ENCODE results near the gene PROSER2. TPM values are rescaled to one million over a fixed set of nuclear protein-coding genes. Genes with fewer than 3 reads are reported as not detected.
"Not testable (repeated sequence)": the region's sequence is repeated elsewhere in the genome, so short reads cannot be mapped to it uniquely, and the experiment has no call there.

Gene PROSER2
- total RNA-seq, 1 experiment from 2014 or later: 19.5 TPM

GRCh38 chr10:11885437-11886137 is 62.4 kb downstream of the PROSER2 start:
- BruUV-seq (replicated peaks): no TSS peak
- H3K27ac Mint-ChIP-seq (ENCODE audit: unreplicated experiment): no peak overlapping the region

GRCh38 chr10:11886138-11886474 is 63.0 kb downstream of the PROSER2 start:
- BruUV-seq (replicated peaks): no TSS peak
- no peaks in the 10 kb centered on the region for H3K9me3 Mint-ChIP-seq (ENCODE audit: low read depth, unreplicated experiment)
- no peak for DNase-seq
- H3K27me3 Mint-ChIP-seq (ENCODE audit: unreplicated experiment): no peaks in the 10 kb centered on the region
- TF ChIP-seq, protein P1, sequence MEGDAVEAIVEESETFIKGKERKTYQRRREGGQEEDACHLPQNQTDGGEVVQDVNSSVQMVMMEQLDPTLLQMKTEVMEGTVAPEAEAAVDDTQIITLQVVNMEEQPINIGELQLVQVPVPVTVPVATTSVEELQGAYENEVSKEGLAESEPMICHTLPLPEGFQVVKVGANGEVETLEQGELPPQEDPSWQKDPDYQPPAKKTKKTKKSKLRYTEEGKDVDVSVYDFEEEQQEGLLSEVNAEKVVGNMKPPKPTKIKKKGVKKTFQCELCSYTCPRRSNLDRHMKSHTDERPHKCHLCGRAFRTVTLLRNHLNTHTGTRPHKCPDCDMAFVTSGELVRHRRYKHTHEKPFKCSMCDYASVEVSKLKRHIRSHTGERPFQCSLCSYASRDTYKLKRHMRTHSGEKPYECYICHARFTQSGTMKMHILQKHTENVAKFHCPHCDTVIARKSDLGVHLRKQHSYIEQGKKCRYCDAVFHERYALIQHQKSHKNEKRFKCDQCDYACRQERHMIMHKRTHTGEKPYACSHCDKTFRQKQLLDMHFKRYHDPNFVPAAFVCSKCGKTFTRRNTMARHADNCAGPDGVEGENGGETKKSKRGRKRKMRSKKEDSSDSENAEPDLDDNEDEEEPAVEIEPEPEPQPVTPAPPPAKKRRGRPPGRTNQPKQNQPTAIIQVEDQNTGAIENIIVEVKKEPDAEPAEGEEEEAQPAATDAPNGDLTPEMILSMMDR (IDR thresholded peaks at IDR 0.05; ENCODE audit: unreplicated experiment): no peak
- H3K4me1 Mint-ChIP-seq (ENCODE audit: low read depth, unreplicated experiment): peaks cover 19% of the 10 kb centered on the region
- H3K36me3 Mint-ChIP-seq (ENCODE audit: insufficient read depth, unreplicated experiment): no peaks in the 10 kb centered on the region
- H3K27ac Mint-ChIP-seq (ENCODE audit: unreplicated experiment): no peak overlapping the region
- H3K4me3 Mint-ChIP-seq (ENCODE audit: low read depth, unreplicated experiment): no peak overlapping the region
- CTCF ChIA-PET: interaction anchor here (0.6 to 2.5 kb wide), 3 partner anchors 10 to 156 kb away, joined by 3 to 7 read pairs (median 5); partner anchors contain the start of gene UPF2
- intact Hi-C loops (cut with micrococcal nuclease; ENCODE audit: unreplicated experiment): no loop called here

More at GRCh38 chr10:11885437-11886137, 62.4 kb downstream of the PROSER2 start:
- TF ChIP-seq, protein P1 (IDR thresholded peaks at IDR 0.05; ENCODE audit: unreplicated experiment): no peak
- intact Hi-C loops (cut with micrococcal nuclease; ENCODE audit: unreplicated experiment): no loop called here
- no peaks in the 10 kb centered on the region for H3K9me3 Mint-ChIP-seq (ENCODE audit: low read depth, unreplicated experiment)
- H3K4me1 Mint-ChIP-seq (ENCODE audit: low read depth, unreplicated experiment): peaks cover 19% of the 10 kb centered on the region
- H3K36me3 Mint-ChIP-seq (ENCODE audit: insufficient read depth, unreplicated experiment): peaks cover 4% of the 10 kb centered on the region
- H3K27me3 Mint-ChIP-seq (ENCODE audit: unreplicated experiment): no peaks in the 10 kb centered on the region
- no peak for DNase-seq
- CTCF ChIA-PET: interaction anchor here (0.6 to 2.5 kb wide), 5 partner anchors 10 to 156 kb away, joined by 3 to 7 read pairs (median 5); partner anchors contain the start of gene UPF2
- H3K4me3 Mint-ChIP-seq (ENCODE audit: low read depth, unreplicated experiment): no peak overlapping the region

GRCh38 chr10:11886851-11887250 is 63.7 kb downstream of the PROSER2 start:
- no peaks in the 10 kb centered on the region for H3K36me3 Mint-ChIP-seq (ENCODE audit: insufficient read depth, unreplicated experiment)

DNA sequence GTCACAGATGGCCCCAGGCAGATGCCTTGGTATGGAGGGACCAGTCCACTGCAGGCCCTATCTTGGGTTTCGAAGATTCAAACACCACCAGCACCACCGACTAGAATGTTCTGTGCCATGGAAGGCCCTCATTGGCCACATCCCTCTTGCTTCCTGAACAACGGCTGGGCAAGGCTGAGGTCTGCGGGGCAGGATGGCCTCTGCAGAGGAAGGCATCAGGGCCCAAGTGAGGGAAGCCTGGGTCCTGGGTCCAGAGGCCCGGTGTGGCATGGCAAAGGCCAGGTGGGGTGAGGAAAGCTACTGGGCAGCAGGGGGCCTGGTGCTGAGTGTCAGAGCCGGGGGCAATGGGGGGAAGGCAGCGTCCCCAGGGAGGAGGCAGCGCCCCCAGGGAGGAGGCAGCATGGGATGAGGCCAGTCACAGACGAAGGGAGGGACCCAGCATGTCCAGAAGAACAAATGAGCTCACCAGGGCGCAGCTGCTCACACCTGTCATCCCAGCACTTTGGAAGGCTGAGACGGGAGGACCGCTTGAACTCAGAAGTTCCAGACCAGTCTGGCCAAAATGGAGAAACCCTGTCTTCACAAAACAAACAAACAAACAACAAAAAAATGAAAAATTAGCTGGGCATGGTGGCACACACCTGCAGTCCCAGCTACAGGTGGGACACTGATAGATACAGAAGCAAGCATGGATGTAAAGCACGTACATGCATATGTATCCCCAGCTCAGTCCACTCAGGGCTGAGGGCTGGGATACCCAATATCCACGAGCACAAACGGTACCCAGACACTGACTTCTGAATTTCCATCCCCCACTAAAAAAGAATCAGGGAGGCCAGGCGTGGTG is 64.4 kb downstream of the PROSER2 start:
- Mint-ChIP-seq H3K27me3 (ENCODE audit: unreplicated experiment) (no peaks in the 10 kb centered on the region), H3K27ac (ENCODE audit: unreplicated experiment) (no peak overlapping the region), H3K36me3 (ENCODE audit: insufficient read depth, unreplicated experiment) (no peaks in the 10 kb centered on the region), H3K4me3 (ENCODE audit: low read depth, unreplicated experiment) (no peak overlapping the region), H3K4me1 (ENCODE audit: low read depth, unreplicated experiment) (peaks cover 4% of the 10 kb centered on the region), H3K9me3 (ENCODE audit: low read depth, unreplicated experiment) (no peaks in the 10 kb centered on the region)
- TF ChIP-seq, protein P1 (IDR thresholded peaks at IDR 0.05; ENCODE audit: unreplicated experiment): no peak
- intact Hi-C loops (cut with micrococcal nuclease; ENCODE audit: unreplicated experiment): no loop called here
- DNase-seq: no peak
- CTCF ChIA-PET: no interaction called here
- BruUV-seq (replicated peaks): no TSS peak

More at GRCh38 chr10:11886851-11887250, 63.7 kb downstream of the PROSER2 start:
- no peak overlapping the region for H3K27ac Mint-ChIP-seq (ENCODE audit: unreplicated experiment)
- TF ChIP-seq, protein P1 (IDR thresholded peaks at IDR 0.05; ENCODE audit: unreplicated experiment): no peak
- no TSS peak for BruUV-seq (replicated peaks)
- H3K27me3 Mint-ChIP-seq (ENCODE audit: unreplicated experiment): no peaks in the 10 kb centered on the region
- no peak overlapping the region for H3K4me3 Mint-ChIP-seq (ENCODE audit: low read depth, unreplicated experiment)
- H3K4me1 Mint-ChIP-seq (ENCODE audit: low read depth, unreplicated experiment): peaks cover 11% of the 10 kb centered on the region
- intact Hi-C loops (cut with micrococcal nuclease; ENCODE audit: unreplicated experiment): no loop called here
- no peak for DNase-seq
- no peaks in the 10 kb centered on the region for H3K9me3 Mint-ChIP-seq (ENCODE audit: low read depth, unreplicated experiment)
- CTCF ChIA-PET: interaction anchor here (2.5 kb wide), 1 partner anchor 11 kb away, joined by 7 read pairs; no protein-coding TSS in a partner anchor

- BruUV-seq (replicated peaks); H3K4me1 Mint-ChIP-seq (ENCODE audit: low read depth, unreplicated experiment); H3K9me3 Mint-ChIP-seq (ENCODE audit: low read depth, unreplicated experiment); H3K4me3 Mint-ChIP-seq (ENCODE audit: low read depth, unreplicated experiment); intact Hi-C loops (cut with micrococcal nuclease; ENCODE audit: unreplicated experiment); H3K27me3 Mint-ChIP-seq (ENCODE audit: unreplicated experiment); H3K27ac Mint-ChIP-seq (ENCODE audit: unreplicated experiment); H3K36me3 Mint-ChIP-seq (ENCODE audit: insufficient read depth, unreplicated experiment); CTCF ChIA-PET; DNase-seq: not testable (repeated sequence)
Measured at GRCh38 chr10:11889263-11889662, 66.1 kb downstream of the PROSER2 start.
